Motor neuron (in vitro differentiated cells): ENCODE data around the gene RAB43. TPM values are rescaled to one million over a fixed set of nuclear protein-coding genes. Genes with fewer than 3 reads are reported as not detected.
"Not testable (repeated sequence)": the region's sequence is repeated elsewhere in the genome, so short reads cannot be mapped to it uniquely, and the experiment has no call there.

ENCODE experiments used
- ATAC-seq, 8 experiments: fragments of 200-7000 bp; cut with Tn5 transposase; replicated peaks in 6 of 8; 2 replicates each; pipeline ENCODE4 v1.8.0; 2021; ENCODE audit warnings: mild to moderate bottlenecking in 8 of 8, moderate library complexity in 8 of 8
- H3K27ac ChIP-seq, 2 donors: fragments of 250-450 bp; sonication (Bioruptor Pico); 2 replicates each; pipeline ENCODE4 v1.9.0; 2021; ENCODE audit warnings: antibody characterized with exemption in 2 of 2, mild to moderate bottlenecking in 2 of 2, moderate library complexity in 1 of 2
- H3K4me1 ChIP-seq, 2 donors: fragments of 250-450 bp; sonication (Bioruptor Pico); replicated peaks in 1 of 2; 2 replicates each; pipeline ENCODE4 v1.6.1; 2021; ENCODE audit warnings: antibody characterized with exemption in 2 of 2, mild to moderate bottlenecking in 2 of 2, moderate library complexity in 1 of 2
- H3K4me3 ChIP-seq, 5 donors: fragments of 250-450 bp; sonication (Bioruptor Pico); 2 replicates each; pipeline ENCODE4 v1.9.0; 2021; ENCODE audit warnings: antibody characterized with exemption in 5 of 5, mild to moderate bottlenecking in 5 of 5, moderate library complexity in 4 of 5
- WGBS, 10 experiments: fragments of 450-650 bp; shearing (Covaris generic); methylation state at CpG; one replicate each; pipeline ENCODE4 v1.0.0; 2022; 5-methylcytosine and 5-hydroxymethylcytosine counted together
- in situ Hi-C, 9 experiments: fragments of 400-800 bp; cut with MboI; loops; one replicate each; pipeline ENCODE4 v1.15.0; 2021; ENCODE audit warnings: low sequenced_read_pairs in 9 of 9, low pct_unique_long_range_greater_than_20kb in 2 of 9; ENCODE audit not compliant: unreplicated experiment in 9 of 9
- total RNA-seq, 8 experiments: library from RNA; unstranded; fragments of 300-600 nt; gene quantifications; 2 replicates each; pipeline versions ENCODE4 v1.2.3 to v1.2.4, GENCODE V29; 2022

RAB43 gene
- total RNA-seq, 8 experiments from 2014 or later, result 1.4 to 17.6 (median 3.3) TPM

DNA sequence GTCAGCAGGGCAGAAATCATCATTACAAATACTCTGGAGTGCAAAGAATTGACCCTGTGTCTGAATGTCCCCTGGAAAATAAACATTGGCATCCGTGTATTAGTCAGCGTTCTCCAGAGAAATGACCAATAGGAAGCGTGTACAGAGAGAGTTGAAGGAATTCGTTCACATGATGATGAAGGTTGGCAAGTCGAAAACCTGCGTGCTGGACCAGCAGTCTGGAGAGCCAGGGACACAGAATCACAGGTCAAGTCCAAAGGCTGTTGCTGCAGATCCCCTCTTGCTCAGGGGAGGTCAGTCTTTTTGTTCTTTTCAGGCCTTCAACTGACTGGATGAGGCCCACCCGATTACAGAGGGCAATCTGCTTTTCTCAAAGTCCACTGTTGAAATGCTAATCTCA lies 44.4 kb downstream of the RAB43 start:
- H3K4me1 ChIP-seq, result no peaks in the 10 kb centered on the region
- H3K27ac ChIP-seq, result no peak overlapping the region
- in situ Hi-C loops, result no loop called here
- H3K4me3 ChIP-seq, result no peak overlapping the region
- 80 to 100% (median 88%) methylated on average over 1 to 6 of the region's 7 CpGs; no CpG with 5 or more reads in 1 of the 10 experiments for WGBS, 10 experiments
- no peak for ATAC-seq

DNA sequence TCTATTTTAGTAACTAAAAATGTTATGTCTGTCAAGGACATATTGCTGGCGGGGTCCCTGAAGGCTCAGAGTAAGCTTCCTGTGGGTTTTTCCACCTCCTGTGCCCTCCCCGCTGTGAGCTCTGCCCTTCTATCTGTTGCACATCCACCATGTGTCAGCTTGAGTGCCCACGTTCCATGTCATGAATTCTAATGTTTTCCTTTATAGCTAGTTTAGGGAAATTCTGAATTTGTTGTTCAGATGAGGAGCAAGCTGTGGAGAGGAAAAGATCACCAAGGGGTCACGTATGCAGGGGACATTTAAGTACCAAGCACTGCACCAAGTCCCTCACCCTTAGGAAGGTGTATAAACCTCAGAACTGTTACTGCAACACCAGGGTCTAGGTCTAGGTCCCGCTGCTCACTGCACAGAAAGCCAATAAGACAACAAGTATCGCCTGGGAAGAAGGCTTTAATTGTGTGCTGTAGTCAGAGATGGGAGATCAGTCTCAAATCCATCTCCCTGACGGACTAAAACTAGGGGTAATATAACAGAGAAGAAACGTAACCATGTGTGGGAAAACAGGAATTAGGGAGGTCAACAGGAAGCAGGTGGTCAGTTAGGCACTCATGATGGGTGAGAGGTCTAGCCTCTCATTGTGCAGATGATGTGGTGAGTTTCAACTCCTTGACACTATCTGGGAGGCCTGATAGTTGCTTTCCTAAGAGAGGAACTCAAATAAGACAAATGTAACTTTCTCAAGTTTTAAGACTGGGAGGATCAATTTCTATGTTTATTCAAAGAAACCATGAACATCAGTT lies 51.3 kb downstream of the RAB43 start:
- Histone ChIP-seq H3K4me1 (peaks cover 0 to 7% of the 10 kb centered on the region in 2 donors), H3K27ac (no peak overlapping the region), H3K4me3 (no peak overlapping the region)
- WGBS, 10 experiments, result 22 to 81% (median 69%) methylated on average over 1 to 6 of the region's 8 CpGs; no CpG with 5 or more reads in 1 of the 10 experiments
- no peak for ATAC-seq
- in situ Hi-C loops, result no loop called here

DNA sequence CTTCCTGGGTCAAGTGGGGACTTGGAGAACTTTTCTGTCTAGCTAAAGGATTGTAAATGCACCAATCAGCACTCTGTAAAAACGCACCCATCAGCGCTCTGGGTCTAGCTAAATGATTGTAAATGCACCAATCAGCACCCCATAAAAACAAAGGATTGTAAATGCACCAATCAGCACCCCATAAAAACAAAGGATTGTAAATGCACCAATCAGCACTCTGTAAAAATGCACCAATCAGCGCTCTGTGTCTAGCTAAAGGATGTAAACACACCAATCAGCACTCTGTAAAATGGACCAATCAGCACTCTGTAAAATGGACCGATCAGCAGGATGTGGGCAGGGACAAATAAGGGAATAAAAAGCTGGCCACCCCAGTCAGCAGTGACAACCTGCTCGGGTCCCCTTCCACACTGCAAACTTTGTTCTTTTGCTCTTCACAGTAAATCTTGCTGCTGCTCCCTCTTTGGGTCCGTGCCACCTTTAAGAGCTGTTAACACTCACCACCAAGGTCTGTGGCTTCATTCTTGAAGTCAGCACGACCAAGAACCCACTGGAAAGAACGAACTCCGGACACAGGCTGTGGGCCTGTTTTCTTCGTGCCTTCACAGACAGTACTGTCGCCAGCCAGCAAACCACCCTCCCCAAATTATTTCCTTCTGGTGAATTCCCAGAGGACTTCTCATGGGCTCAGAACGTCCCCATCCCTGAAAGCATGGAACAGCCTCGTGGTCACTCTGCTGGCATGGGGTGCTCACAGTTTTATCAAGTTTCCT lies 52.1 kb downstream of the RAB43 start:
- WGBS, 10 experiments, result 35 to 100% (median 80%) methylated on average over 1 to 10 of the region's 13 CpGs; no CpG with 5 or more reads in 2 of the 10 experiments
- H3K4me3 ChIP-seq, H3K27ac ChIP-seq, ATAC-seq, H3K4me1 ChIP-seq, in situ Hi-C loops: not testable (repeated sequence)

DNA sequence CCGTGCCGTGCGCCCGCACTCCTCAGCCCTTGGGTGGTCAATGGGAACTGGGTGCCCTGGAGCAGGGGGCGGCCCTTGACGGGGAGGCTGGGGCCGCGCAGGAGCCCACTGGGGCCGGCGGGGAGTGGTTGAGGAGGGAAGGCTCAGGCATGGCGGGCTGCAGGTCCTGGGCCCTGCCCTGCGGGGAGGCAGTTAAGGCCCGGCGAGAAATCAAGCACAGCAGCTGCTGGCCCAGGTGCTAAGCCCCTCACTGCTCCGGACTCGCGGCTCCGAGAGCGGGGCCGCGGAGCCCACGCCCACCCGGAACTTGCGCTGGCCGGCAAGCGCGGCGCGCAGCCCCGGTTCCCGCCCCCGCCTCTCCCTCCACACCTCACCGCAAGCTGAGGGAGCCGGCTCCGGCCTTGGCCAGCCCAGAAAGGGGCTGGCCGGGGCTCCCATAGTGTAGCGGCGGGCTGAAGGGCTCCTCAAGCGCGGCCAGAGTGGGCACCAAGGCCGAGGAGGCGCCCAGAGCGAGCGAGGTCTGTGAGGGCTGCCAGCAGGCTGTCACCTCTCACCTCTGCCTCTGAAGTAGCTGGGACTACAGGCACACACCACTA lies 53.2 kb downstream of the RAB43 start:
- in situ Hi-C loops, result no loop called here
- whole genome bisulfite sequencing, 10 experiments, result 20% methylated on average over 3 of the region's 44 CpGs; no CpG with 5 or more reads in 9 of the 10 experiments
- H3K27ac ChIP-seq, result no peak overlapping the region
- peaks cover 0 to 7% of the 10 kb centered on the region in 2 donors for H3K4me1 ChIP-seq
- ATAC-seq, result peak in 1 of 8 experiments; percentile 23
- H3K4me3 ChIP-seq, result no peak overlapping the region

DNA sequence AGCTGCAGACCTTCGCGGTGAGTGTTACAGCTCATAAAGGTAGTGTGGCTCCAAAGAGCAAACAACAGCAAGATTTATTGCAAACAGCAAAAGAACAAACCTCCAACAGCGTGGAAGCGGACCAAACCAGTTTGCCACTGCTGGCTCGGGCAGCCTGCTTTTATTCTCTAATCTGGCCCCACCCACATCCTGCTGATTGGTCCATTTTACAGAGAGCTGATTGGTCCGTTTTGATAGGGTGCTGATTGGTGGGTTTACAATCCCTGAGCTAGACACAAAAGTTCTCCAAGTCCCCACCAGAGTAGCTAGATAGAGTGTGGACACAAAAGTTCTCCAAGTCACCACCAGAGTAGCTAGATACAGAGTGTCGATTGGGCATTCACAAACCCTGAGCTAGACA lies 53.9 kb downstream of the RAB43 start:
- in situ Hi-C loops, H3K4me3 ChIP-seq, H3K4me1 ChIP-seq: not testable (repeated sequence)
- peak overlapping the region in 1 of 2 donors; percentile 65 for H3K27ac ChIP-seq
- WGBS, 10 experiments, result 70 to 82% (median 80%) methylated on average over 1 to 5 of the region's 7 CpGs; no CpG with 5 or more reads in 7 of the 10 experiments
- peak in 4 of 8 experiments; percentile 45 to 71 (median 60) for ATAC-seq

DNA sequence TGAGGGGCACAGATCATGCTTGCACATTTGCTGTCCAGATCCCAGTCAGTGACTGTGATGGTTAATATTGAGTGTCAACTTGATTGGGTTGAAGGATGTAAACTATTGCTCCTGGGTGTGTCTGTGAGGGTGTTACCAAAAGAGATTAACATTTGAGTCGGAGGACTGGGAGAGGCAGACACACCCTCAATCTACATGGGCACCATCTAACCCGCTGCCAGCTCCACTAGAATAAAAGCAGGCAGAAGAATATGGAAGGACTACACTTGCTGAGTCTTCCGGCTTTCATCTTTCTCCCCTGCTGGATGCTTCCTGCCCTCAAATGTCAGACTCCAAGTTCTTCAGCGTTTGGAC lies 55.9 kb downstream of the RAB43 start:
- peaks cover 0 to 7% of the 10 kb centered on the region in 2 donors for H3K4me1 ChIP-seq
- in situ Hi-C loops, result no loop called here
- H3K4me3 ChIP-seq, result no peak overlapping the region
- WGBS, 10 experiments, result 0 to 100% (median 56%) methylated on average over 1 to 3 of the region's 4 CpGs; no CpG with 5 or more reads in 2 of the 10 experiments
- peak in 3 of 8 experiments; percentile 46 to 54 (median 50) for ATAC-seq
- H3K27ac ChIP-seq, result no peak overlapping the region

DNA sequence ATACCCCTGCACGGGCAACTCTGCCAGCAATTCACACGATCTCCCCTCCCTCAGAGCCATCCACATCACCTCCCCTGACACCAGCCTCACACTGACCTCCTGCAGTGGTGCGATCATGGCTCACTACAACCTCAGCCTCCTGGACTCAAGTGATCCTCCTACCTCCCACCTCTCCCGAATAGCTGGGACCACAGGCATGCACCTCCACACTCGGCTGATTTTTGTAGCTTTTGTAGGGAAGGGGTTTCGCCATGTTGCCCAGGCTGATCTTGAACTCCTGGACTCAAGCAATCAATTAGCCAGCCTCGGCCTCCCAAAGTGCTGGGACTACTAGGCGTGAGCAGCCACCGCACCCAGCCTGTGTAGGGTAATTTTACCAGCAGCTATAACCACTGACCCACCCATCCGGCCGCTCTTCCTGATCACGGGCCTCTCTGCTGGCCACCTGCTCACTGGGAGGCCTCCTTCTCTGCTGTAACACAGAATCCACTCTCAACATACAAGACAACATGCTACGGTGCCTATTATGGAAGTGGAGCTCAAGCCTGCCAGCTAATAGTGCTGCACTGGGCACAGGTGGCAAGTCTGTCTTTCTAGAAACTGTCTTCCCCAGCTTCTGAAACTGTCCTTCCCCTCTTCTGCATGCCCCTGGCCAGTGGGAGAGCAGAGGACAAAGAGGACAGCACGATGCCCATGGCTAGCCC lies 56.4 kb downstream of the RAB43 start:
- peaks cover 0 to 7% of the 10 kb centered on the region in 2 donors for H3K4me1 ChIP-seq
- peak in 3 of 8 experiments; percentile 23 to 86 (median 36) for ATAC-seq
- H3K27ac ChIP-seq, result no peak overlapping the region
- WGBS, 10 experiments, result 0 to 78% (median 67%) methylated on average over 1 to 11 of the region's 14 CpGs; no CpG with 5 or more reads in 5 of the 10 experiments
- H3K4me3 ChIP-seq, result no peak overlapping the region
- in situ Hi-C loops, result no loop called here

DNA sequence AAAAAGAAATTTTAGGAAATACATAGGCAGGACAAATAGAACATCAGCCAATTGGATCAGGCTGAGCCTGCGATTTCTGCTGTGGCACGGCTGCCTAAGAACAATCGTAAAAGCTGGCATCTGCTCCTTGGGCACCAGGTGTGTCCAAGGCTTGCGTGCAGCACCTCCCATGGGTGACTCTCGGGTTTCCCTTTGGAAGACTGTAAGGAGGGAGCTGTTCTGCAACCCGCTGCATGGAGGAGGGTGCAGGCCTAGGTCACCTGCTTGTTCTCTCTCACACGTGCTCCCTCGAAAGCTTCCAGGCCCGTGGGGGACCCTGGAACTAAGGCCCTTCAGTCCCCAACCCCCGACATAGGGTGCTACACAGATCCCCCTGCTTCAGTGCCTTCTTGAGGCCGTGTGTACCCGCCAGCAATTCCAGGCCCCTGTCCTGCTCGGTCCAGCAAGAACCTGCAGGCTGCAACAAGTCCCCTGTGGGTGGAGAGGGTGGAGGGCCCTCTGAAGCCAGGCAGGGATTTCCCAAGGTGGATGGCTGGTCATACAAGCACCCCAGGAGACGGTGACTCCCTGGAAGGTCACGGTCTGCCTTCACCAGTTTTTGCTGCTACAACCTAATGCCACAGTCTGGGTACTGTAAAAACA lies 57.6 kb downstream of the RAB43 start:
- Histone ChIP-seq H3K4me3 (no peak overlapping the region), H3K27ac (no peak overlapping the region), H3K4me1 (peaks cover 0 to 7% of the 10 kb centered on the region in 2 donors)
- no peak for ATAC-seq
- in situ Hi-C loops, result no loop called here
- WGBS, 10 experiments, result 61 to 100% (median 87%) methylated on average over 1 to 7 of the region's 15 CpGs; no CpG with 5 or more reads in 3 of the 10 experiments

DNA sequence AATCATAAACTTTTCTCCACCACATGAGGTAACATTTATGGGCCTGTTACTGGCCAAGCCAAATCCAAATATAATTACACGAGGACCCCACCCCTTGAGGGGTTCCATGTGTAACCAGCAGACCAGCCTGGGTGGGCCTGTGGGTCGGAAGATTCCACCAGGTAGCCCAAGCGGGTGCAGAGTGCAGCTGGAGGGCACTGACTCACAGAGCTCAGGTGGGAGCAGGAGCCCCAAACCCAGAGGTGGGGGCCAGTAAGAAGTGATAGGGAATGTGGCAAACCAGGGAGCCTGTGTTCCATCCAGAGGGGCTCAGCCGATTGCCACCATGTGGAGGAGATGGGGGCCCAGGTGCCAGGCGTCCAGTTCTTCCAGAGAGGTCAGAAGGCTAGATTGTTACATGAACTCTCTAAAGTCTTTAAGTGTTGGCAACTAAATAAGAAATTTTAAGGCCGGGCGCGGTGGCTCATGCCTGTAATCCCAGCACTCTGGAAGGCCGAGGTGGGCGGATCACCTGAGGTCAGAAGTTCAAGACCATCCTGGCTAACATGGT lies 58.4 kb downstream of the RAB43 start:
- Histone ChIP-seq H3K4me1 (peaks cover 0 to 7% of the 10 kb centered on the region in 2 donors), H3K27ac (no peak overlapping the region), H3K4me3 (no peak overlapping the region)
- in situ Hi-C loops, result no loop called here
- ATAC-seq, result no peak
- WGBS, 10 experiments, result 0 to 100% (median 80%) methylated on average over 1 to 4 of the region's 10 CpGs; no CpG with 5 or more reads in 1 of the 10 experiments

DNA sequence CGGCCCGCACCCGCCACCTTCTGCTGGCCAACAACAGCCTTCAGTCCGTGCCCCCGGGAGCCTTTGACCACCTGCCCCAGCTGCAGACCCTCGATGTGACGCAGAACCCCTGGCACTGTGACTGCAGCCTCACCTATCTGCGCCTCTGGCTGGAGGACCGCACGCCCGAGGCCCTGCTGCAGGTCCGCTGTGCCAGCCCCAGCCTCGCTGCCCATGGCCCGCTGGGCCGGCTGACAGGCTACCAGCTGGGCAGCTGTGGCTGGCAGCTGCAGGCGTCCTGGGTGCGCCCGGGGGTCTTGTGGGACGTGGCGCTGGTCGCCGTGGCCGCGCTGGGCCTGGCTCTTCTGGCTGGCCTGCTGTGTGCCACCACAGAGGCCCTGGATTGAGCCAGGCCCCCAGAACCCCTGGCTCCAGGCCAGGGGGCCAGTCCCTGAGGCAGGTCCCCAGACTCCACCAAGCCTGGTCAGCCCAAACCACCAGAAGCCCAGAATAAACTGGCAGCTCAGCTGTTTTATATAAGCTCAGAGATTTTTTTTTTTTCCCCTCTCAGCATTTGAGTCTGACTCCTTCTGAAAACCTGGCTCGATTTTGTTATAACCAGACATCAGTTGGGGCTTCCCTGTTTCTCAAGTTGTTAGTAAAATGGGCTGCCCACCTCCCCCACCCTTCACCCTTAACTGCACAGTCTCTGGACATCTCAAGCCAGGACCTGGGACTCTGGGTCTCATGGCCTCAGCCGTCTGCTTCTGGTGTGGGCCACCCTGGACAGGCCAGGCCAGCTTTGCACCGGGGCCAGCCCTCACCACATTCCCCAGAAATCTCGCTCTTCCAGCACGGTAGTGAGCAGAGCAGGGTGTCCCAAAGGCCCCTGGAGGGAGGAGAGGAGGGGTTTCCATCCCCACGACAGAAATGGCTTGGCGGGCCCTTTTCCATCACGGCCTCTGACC lies 59.4 kb downstream of the RAB43 start:
- in situ Hi-C loops, result no loop called here
- WGBS, 10 experiments, result 73 to 90% (median 75%) methylated on average over 2 to 5 of the region's 32 CpGs; no CpG with 5 or more reads in 7 of the 10 experiments
- Histone ChIP-seq H3K27ac (no peak overlapping the region), H3K4me1 (peaks cover 0 to 2% of the 10 kb centered on the region in 2 donors), H3K4me3 (no peak overlapping the region)
- ATAC-seq, result no peak
